IMR-90 (cell line): Measurements from ENCODE around the gene SLC6A17. TPM values are rescaled to one million over a fixed set of nuclear protein-coding genes. Genes with fewer than 3 reads are reported as not detected.

Source experiments
- ATAC-seq: fragments of 200-7000 bp; cut with Tn5 transposase; 2 replicates; pipeline ENCODE4 v1.9.1; 2020; ENCODE audit warnings: low read depth, mild to moderate bottlenecking, moderate library complexity
- BruUV-seq: library from RNA; stranded (reverse); fragments of 400-500 nt; replicated peaks from 2 replicates; lab custom pipeline; 2021; lab: Mats Ljungman, UMichigan
- CTCF ChIA-PET: fragments of 300-600 bp; formaldehyde crosslinking; extraction: SDS; loops from one replicate; lab custom pipeline; 2021; ENCODE audit warnings: antibody characterized with exemption; lab: Yijun Ruan, JAX
- POLR2A ChIA-PET: fragments of 300-600 bp; sonication (Branson Sonifier 250); formaldehyde crosslinking; loops from one replicate; lab custom pipeline; 2022; ENCODE audit warnings: antibody characterized with exemption; ENCODE audit not compliant: unreplicated experiment; lab: Charles Lee
- DNase-seq: peaks from one replicate; pipeline ENCODE4 v3.0.0; 2013
- H2AFZ ChIP-seq: replicated peaks from 2 replicates; pipeline ENCODE3; 2013; ENCODE audit warnings: low read length, mild to moderate bottlenecking; ENCODE audit not compliant: poor library complexity
- H2AK5ac ChIP-seq: 2 replicates; pipeline ENCODE4 v1.6.1; 2013; ENCODE audit warnings: low read depth, low read length, inconsistent platforms
- H2AK9ac ChIP-seq: replicated peaks from 2 replicates; pipeline ENCODE3; 2013; ENCODE audit warnings: mild to moderate bottlenecking, low read depth, low read length, moderate library complexity; ENCODE audit not compliant: poor library complexity
- H2BK120ac ChIP-seq: 2 replicates; pipeline ENCODE4 v1.6.1; 2013; ENCODE audit warnings: low read depth, low read length, inconsistent platforms
- H2BK15ac ChIP-seq: 3 replicates; pipeline ENCODE4 v1.6.1; 2013; ENCODE audit warnings: low read depth, low read length, inconsistent platforms
- H2BK20ac ChIP-seq: 2 replicates; pipeline ENCODE4 v1.6.1; 2013; ENCODE audit warnings: low read depth, mild to moderate bottlenecking, inconsistent platforms, low read length, moderate library complexity
- H2BK5ac ChIP-seq: 2 replicates; pipeline ENCODE4 v1.6.1; 2013; ENCODE audit warnings: mild to moderate bottlenecking, low read depth, low read length, inconsistent platforms; ENCODE audit not compliant: poor library complexity, severe bottlenecking
- H3K14ac ChIP-seq: replicated peaks from 2 replicates; pipeline ENCODE4 v1.6.1; 2013; ENCODE audit warnings: low read depth, low read length, inconsistent platforms
- H3K18ac ChIP-seq: 2 replicates; pipeline ENCODE4 v1.6.1; 2013; ENCODE audit warnings: low read depth, low read length, control low read depth
- H3K23ac ChIP-seq: 2 replicates; pipeline ENCODE4 v1.6.1; 2013; ENCODE audit warnings: low read depth, low read length, inconsistent platforms
- H3K27ac ChIP-seq: 2 replicates; pipeline ENCODE4 v1.5.1; 2013; ENCODE audit warnings: mild to moderate bottlenecking, control low read depth, low read length; ENCODE audit not compliant: insufficient read depth
- H3K27me3 ChIP-seq: 2 replicates; pipeline ENCODE4 v1.6.1; 2013; ENCODE audit warnings: low read length; ENCODE audit not compliant: control insufficient read depth, insufficient read depth
- H3K36me3 ChIP-seq: 2 replicates; pipeline ENCODE4 v1.6.1; 2013; ENCODE audit warnings: low read length, mixed read lengths; ENCODE audit not compliant: control insufficient read depth, insufficient read depth
- H3K4ac ChIP-seq: 2 replicates; pipeline ENCODE4 v1.6.1; 2013; ENCODE audit warnings: low read depth, low read length, inconsistent platforms
- H3K4me1 ChIP-seq: 2 replicates; pipeline ENCODE4 v1.6.1; 2013; ENCODE audit warnings: low read length, mixed read lengths; ENCODE audit not compliant: control insufficient read depth, insufficient read depth
- H3K4me2 ChIP-seq: 2 replicates; pipeline ENCODE4 v1.6.1; 2013; ENCODE audit warnings: low read depth, mild to moderate bottlenecking, control low read depth, low read length, moderate library complexity
- H3K4me3 ChIP-seq: 2 replicates; pipeline ENCODE4 v1.5.1; 2013; ENCODE audit warnings: low read depth, mild to moderate bottlenecking, control low read depth, low read length, moderate library complexity; ENCODE audit not compliant: insufficient read depth
- H3K56ac ChIP-seq: 2 replicates; pipeline ENCODE4 v1.6.1; 2013; ENCODE audit warnings: low read length, inconsistent platforms; ENCODE audit not compliant: insufficient read depth; ENCODE audit errors: extremely low read depth
- H3K79me1 ChIP-seq, 2 experiments: 2 replicates each; pipeline ENCODE4 v1.6.1; 2013; ENCODE audit warnings: low read length in 2 of 2, inconsistent platforms in 1 of 2, low read depth in 1 of 2
- H3K9ac ChIP-seq: 2 replicates; pipeline ENCODE4 v1.6.1; 2013; ENCODE audit warnings: low read depth, low read length, control low read depth
- H3K9me1 ChIP-seq: 2 replicates; pipeline ENCODE4 v1.6.1; 2013; ENCODE audit warnings: low read length, inconsistent platforms; ENCODE audit not compliant: insufficient read depth
- H3K9me3 ChIP-seq: 2 replicates; pipeline ENCODE4 v1.6.1; 2013; ENCODE audit warnings: low read length; ENCODE audit not compliant: control insufficient read depth, insufficient read depth
- H4K20me1 ChIP-seq: 2 replicates; pipeline ENCODE4 v1.6.1; 2013; ENCODE audit warnings: low read length, inconsistent platforms; ENCODE audit not compliant: insufficient read depth
- H4K5ac ChIP-seq: 2 replicates; pipeline ENCODE4 v1.6.1; 2013; ENCODE audit warnings: mild to moderate bottlenecking, low read depth, low read length, control low read depth
- H4K8ac ChIP-seq, 2 experiments: 2 replicates each; pipeline ENCODE4 v1.6.1; 2013; ENCODE audit warnings: low read depth in 2 of 2, low read length in 2 of 2, control low read depth in 1 of 2, inconsistent platforms in 1 of 2
- H4K91ac ChIP-seq: 2 replicates; pipeline ENCODE4 v1.6.1; 2013; ENCODE audit warnings: low read depth, low read length, inconsistent platforms; ENCODE audit not compliant: insufficient read depth
- BHLHE40 ChIP-seq: fragments of 150-350 bp; IDR thresholded peaks from 2 replicates; pipeline ENCODE4 v1.6.1; 2016; ENCODE audit warnings: mild to moderate bottlenecking, low read depth, low read length
- CHD1 ChIP-seq: IDR thresholded peaks from 2 replicates; pipeline ENCODE4 v1.6.1; 2012; ENCODE audit warnings: low read depth, low read length, improper control_type of control experiment
- RAD21 ChIP-seq: IDR thresholded peaks from 2 replicates; pipeline ENCODE4 v1.6.1; 2012; ENCODE audit warnings: low read length, improper control_type of control experiment
- RFX5 ChIP-seq: IDR thresholded peaks from 2 replicates; pipeline ENCODE4 v1.8.0; 2012; ENCODE audit warnings: low read depth, mild to moderate bottlenecking, low read length, moderate library complexity
- WGBS, 2 experiments: methylation state at CpG; one replicate each; pipeline versions ENCODE4 v1.1.5 to v1.1.7; 2013; ENCODE audit warnings: missing lambda C conversion rate in 2 of 2; ENCODE audit not compliant: insufficient read length in 1 of 2; ENCODE audit errors: extremely low coverage in 2 of 2; 5-methylcytosine and 5-hydroxymethylcytosine counted together
- dilution Hi-C: fragments of 300-500 bp; cut with HindIII; formaldehyde crosslinking; loops from one replicate; pipeline ENCODE4 v1.14.3; 2018; ENCODE audit warnings: low sequenced_read_pairs; ENCODE audit not compliant: unreplicated experiment
- in situ Hi-C: fragments of 300-500 bp; cut with MboI; formaldehyde crosslinking; loops from 3 replicates; pipeline ENCODE4 v1.14.3; 2019; ENCODE audit warnings: low sequenced_read_pairs, inconsistent platforms, mixed read lengths
- intact Hi-C: fragments of 100-400 bp; cut with micrococcal nuclease; formaldehyde crosslinking; loops from 2 replicates; pipeline ENCODE4 v1.10.0; 2022
- polyA plus RNA-seq, 3 experiments: library from polyadenylated mRNA; depleted of rRNA; stranded (reverse); fragments of >200 nt; gene quantifications; 2 replicates each; pipeline ENCODE4 v1.2.3, GENCODE V29; 2012; ENCODE audit warnings: low replicate concordance in 1 of 3
- total RNA-seq: library from RNA; depleted of rRNA; stranded (reverse); fragments of >200 nt; gene quantifications from 2 replicates; pipeline ENCODE4 v1.2.3, GENCODE V29; 2012

Gene SLC6A17
- total and polyA plus RNA-seq, 2 of the 4 experiments (the other 2 are of a cell fraction): 0.54 to 0.82 TPM

DNA sequence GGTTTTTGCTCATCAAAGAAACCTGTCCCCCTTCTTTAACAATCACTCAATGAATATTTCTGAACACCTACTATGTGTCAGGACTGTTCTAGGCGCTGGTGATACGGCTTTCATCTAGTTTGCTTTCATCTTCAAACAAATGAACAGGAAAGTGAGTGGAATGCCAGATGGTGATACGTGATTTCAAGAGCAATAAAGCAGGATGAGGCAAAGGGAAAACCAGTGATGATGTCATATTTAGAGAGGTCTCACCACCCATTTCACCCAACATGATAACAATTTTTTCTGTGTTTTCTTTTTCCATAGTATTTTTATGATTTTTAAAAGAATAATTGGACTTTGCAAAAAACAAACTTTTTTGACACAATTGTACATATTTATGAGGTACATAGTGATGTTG is 11.3 kb upstream of the SLC6A17 start:
- Histone ChIP-seq H3K9me3 (no peaks in the 10 kb centered on the region), H2BK5ac (no peak overlapping the region), H4K91ac (no peak overlapping the region), H2AK5ac (no peak overlapping the region), H3K79me1 (no peaks in the 10 kb centered on the region), H2AK9ac (no peak overlapping the region), H3K4me3 (no peak overlapping the region), H4K5ac (no peak overlapping the region), H4K8ac (no peak overlapping the region), H2BK15ac (no peak overlapping the region), H3K18ac (no peak overlapping the region), H3K14ac (no peak overlapping the region), H2AFZ (no peak overlapping the region), H3K9ac (no peak overlapping the region), H3K27me3 (peaks cover 62% of the 10 kb centered on the region), H3K4me1 (no peaks in the 10 kb centered on the region), H3K36me3 (no peaks in the 10 kb centered on the region), H3K9me1 (no peaks in the 10 kb centered on the region), H4K20me1 (no peaks in the 10 kb centered on the region), H3K23ac (no peak overlapping the region), H3K27ac (no peak overlapping the region), H2BK20ac (no peak overlapping the region), H3K4me2 (no peak overlapping the region), H3K4ac (no peak overlapping the region), H3K56ac (no peak overlapping the region), H2BK120ac (no peak overlapping the region)
- in situ Hi-C loops (no loop called here), intact Hi-C loops (no loop called here), dilution Hi-C loops (no loop called here)
- no CpG with 5 or more reads among the region's 3 CpGs for WGBS, 2 experiments
- DNase-seq (no peak), ATAC-seq (no peak)
- POLR2A ChIA-PET: no interaction called here
- TF ChIP-seq RAD21 (no peak), BHLHE40 (no peak), CHD1 (no peak), RFX5 (no peak)
- CTCF ChIA-PET: no interaction called here
- BruUV-seq: no TSS peak
